Embryonic facial prominence (tissue), 1 donor: Measurements from ENCODE around the gene MBP.
"Not testable (repeated sequence)": the region's sequence is repeated elsewhere in the genome, so short reads cannot be mapped to it uniquely, and the experiment has no call there.

ENCODE experiments used
- DNase-seq: peaks from one replicate; pipeline ENCODE4 v3.0.0-alpha.2; 2016; ENCODE audit errors: extremely low spot score

MBP gene

GRCh38 chr18:77022556-77022955 is 110.0 kb downstream of the MBP start:
- DNase-seq: no peak

GRCh38 chr18:77022116-77022515 is 110.5 kb downstream of the MBP start:
- DNase-seq: no peak

GRCh38 chr18:77021478-77021877 is 111.1 kb downstream of the MBP start:
- DNase-seq: not testable (repeated sequence)

- DNase-seq: no peak
Observed at GRCh38 chr18:77021075-77021474, 111.5 kb downstream of the MBP start.

GRCh38 chr18:77020561-77020960 is 112.0 kb downstream of the MBP start:
- no peak for DNase-seq

GRCh38 chr18:77019641-77020040 is 112.9 kb downstream of the MBP start:
- DNase-seq: no peak

GRCh38 chr18:77018650-77019049 is 113.9 kb downstream of the MBP start:
- DNase-seq: not testable (repeated sequence)

- DNase-seq: no peak
Observed at GRCh38 chr18:77017355-77017754, 115.2 kb downstream of the MBP start.

- DNase-seq: no peak
Observed at GRCh38 chr18:77016936-77017335, 115.6 kb downstream of the MBP start.

GRCh38 chr18:77015771-77016710 is 116.5 kb downstream of the MBP start:
- DNase-seq: no peak

GRCh38 chr18:77015169-77015568 is 117.4 kb downstream of the MBP start:
- no peak for DNase-seq

- no peak for DNase-seq
Observed at GRCh38 chr18:77014538-77014937, 118.0 kb downstream of the MBP start.

- no peak for DNase-seq
Observed at GRCh38 chr18:77013811-77014521, 118.6 kb downstream of the MBP start.

GRCh38 chr18:77012806-77013541 is 119.6 kb downstream of the MBP start:
- no peak for DNase-seq

- no peak for DNase-seq
Observed at GRCh38 chr18:77012120-77012519, 120.5 kb downstream of the MBP start.

- no peak for DNase-seq
Observed at GRCh38 chr18:77009675-77010074, 122.9 kb downstream of the MBP start.

GRCh38 chr18:77008576-77009315 is 123.8 kb downstream of the MBP start:
- no peak for DNase-seq

GRCh38 chr18:77008006-77008405 is 124.6 kb downstream of the MBP start:
- DNase-seq: no peak

GRCh38 chr18:77007251-77007650 is 125.3 kb downstream of the MBP start:
- no peak for DNase-seq

GRCh38 chr18:77006305-77007175 is 126.0 kb downstream of the MBP start:
- DNase-seq: no peak
